HepG2 (cell line): Measurements from ENCODE around the gene NDUFS2. TPM values are rescaled to one million over a fixed set of nuclear protein-coding genes. Genes with fewer than 3 reads are reported as not detected.
A peak's percentile ranks its signal among the peaks of the same experiment; 100 is the strongest.

Experiments
- ARID5B ChIP-seq: IDR thresholded peaks from 2 replicates; pipeline ENCODE4 v1.4.0; 2020; ENCODE audit warnings: mild to moderate bottlenecking, missing genetic modification reagents
- DNMT3B ChIP-seq: conservative IDR thresholded peaks from 2 replicates; pipeline ENCODE4 v1.6.1; 2016; ENCODE audit warnings: missing biosample characterization, control low read depth
- KAT8 ChIP-seq: IDR thresholded peaks from 2 replicates; pipeline ENCODE4 v1.6.1; 2016; ENCODE audit warnings: missing genetic modification reagents, missing compliant biosample characterization
- KDM2A ChIP-seq: sonication (generic); formaldehyde crosslinking; IDR thresholded peaks from 2 replicates; pipeline ENCODE4 v1.4.0; 2020; ENCODE audit warnings: low read depth, missing genetic modification reagents, borderline replicate concordance
- MTA3 ChIP-seq: sonication (generic); formaldehyde crosslinking; IDR thresholded peaks from 2 replicates; pipeline ENCODE4 v1.4.0; 2020; ENCODE audit warnings: missing genetic modification reagents
- NCOA5 ChIP-seq: sonication (generic); formaldehyde crosslinking; IDR thresholded peaks from 2 replicates; pipeline ENCODE4 v1.4.0; 2020; ENCODE audit warnings: missing genetic modification reagents
- NR3C1 ChIP-seq: sonication (generic); formaldehyde crosslinking; IDR thresholded peaks from 2 replicates; pipeline ENCODE4 v1.4.0; 2020; ENCODE audit warnings: missing genetic modification reagents
- PATZ1 ChIP-seq: sonication (generic); formaldehyde crosslinking; IDR thresholded peaks from 2 replicates; pipeline ENCODE4 v1.4.0; 2020; ENCODE audit warnings: missing genetic modification reagents
- POLR2AphosphoS5 ChIP-seq: IDR thresholded peaks from 2 replicates; pipeline ENCODE4 v1.6.1; 2012; ENCODE audit warnings: low read depth, low read length
- SATB2 ChIP-seq: sonication (generic); formaldehyde crosslinking; IDR thresholded peaks from 2 replicates; pipeline ENCODE4 v1.5.0; 2020; ENCODE audit warnings: missing genetic modification reagents
- U2AF2 ChIP-seq: fragments of 200-400 bp; formaldehyde crosslinking; IDR thresholded peaks from 2 replicates; pipeline ENCODE4 v1.6.1; 2017; ENCODE audit warnings: low read depth, mild to moderate bottlenecking, low read length
- WIZ ChIP-seq: sonication (generic); formaldehyde crosslinking; IDR thresholded peaks from 2 replicates; pipeline ENCODE4 v1.5.1; 2020; ENCODE audit warnings: mild to moderate bottlenecking, missing genetic modification reagents
- ZFP91 ChIP-seq: sonication (generic); formaldehyde crosslinking; IDR thresholded peaks from 2 replicates; pipeline ENCODE4 v1.9.0; 2022; ENCODE audit warnings: missing genetic modification reagents, mild to moderate bottlenecking, borderline replicate concordance
- ZNF124 ChIP-seq: sonication (generic); formaldehyde crosslinking; IDR thresholded peaks from 2 replicates; pipeline ENCODE4 v1.4.0; 2020; ENCODE audit warnings: missing genetic modification reagents
- ZNF235 ChIP-seq: sonication (generic); formaldehyde crosslinking; IDR thresholded peaks from 2 replicates; pipeline ENCODE4 v1.8.1; 2023; ENCODE audit warnings: mild to moderate bottlenecking, missing genetic modification reagents, borderline replicate concordance
- ZNF263 ChIP-seq: sonication (generic); formaldehyde crosslinking; IDR thresholded peaks from 2 replicates; pipeline ENCODE4 v1.4.0; 2020; ENCODE audit warnings: missing genetic modification reagents
- ZNF484 ChIP-seq: sonication (generic); formaldehyde crosslinking; IDR thresholded peaks from 2 replicates; pipeline ENCODE4 v1.5.1; 2020; ENCODE audit warnings: mild to moderate bottlenecking, low read depth, missing genetic modification reagents, borderline replicate concordance
- ZNF605 ChIP-seq: sonication (generic); formaldehyde crosslinking; IDR thresholded peaks from 2 replicates; pipeline ENCODE4 v1.8.0; 2022; ENCODE audit warnings: mild to moderate bottlenecking, missing genetic modification reagents
- ZNF879 ChIP-seq: sonication (generic); formaldehyde crosslinking; IDR thresholded peaks from 2 replicates; pipeline ENCODE4 v1.8.1; 2023; ENCODE audit warnings: missing genetic modification reagents
- polyA plus RNA-seq, 8 experiments: library from polyadenylated mRNA; depleted of rRNA in 3 of 8; stranded (reverse) in 7 of 8; unstranded in 1 of 8; fragments of >200 nt; fragmentation: Illumina TruSeq in 4 of 8; extraction: Trizol in 4 of 8; gene quantifications; 2 replicates each; pipeline versions ENCODE4 v1.2.1 to v1.2.3, GENCODE V29; 2011 to 2016; ENCODE audit warnings: low read depth in 4 of 8, missing spikeins in 1 of 8, mixed read lengths in 1 of 8; ENCODE audit not compliant: insufficient read depth in 1 of 8
- total RNA-seq, 5 experiments: library from RNA; depleted of rRNA; stranded (reverse); fragments of >200 nt; fragmentation: Illumina TruSeq; extraction: Trizol; gene quantifications; 2 replicates each; pipeline ENCODE4 v1.2.3, GENCODE V29; 2016; ENCODE audit warnings: low read depth in 1 of 5

The NDUFS2 gene
- total and polyA plus RNA-seq, 2 of the 13 experiments (the other 11 are each of a cell fraction or from before 2014, with no cell fraction given), result 89.9 to 118 TPM

GRCh38 chr1:161198194-161198896, 3.8 kb upstream of the NDUFS2 start (continued):
- TF ChIP-seq U2AF2, result no peak
- no peak for TF ChIP-seq PATZ1 (CRISPR knock-in tag)
- TF ChIP-seq POLR2AphosphoS5, result no peak
- no peak for TF ChIP-seq ZNF124
- TF ChIP-seq DNMT3B, result no peak
- peak; percentile 62; the same call in 1 of the 2 replicates for TF ChIP-seq ZNF605 (CRISPR knock-in tag)
- TF ChIP-seq MTA3 (CRISPR knock-in tag), result no peak
- TF ChIP-seq ARID5B (CRISPR knock-in tag), result no peak
- TF ChIP-seq NCOA5 (CRISPR knock-in tag), result no peak
- no peak for TF ChIP-seq WIZ (CRISPR knock-in tag)
- 0 out of 2 replicates have a peak, but pooled peaks have one; percentile 55 for TF ChIP-seq ZNF235
- TF ChIP-seq NR3C1 (CRISPR knock-in tag), result no peak
- no peak for TF ChIP-seq SATB2 (CRISPR knock-in tag)
- no peak for TF ChIP-seq ZNF879 (CRISPR knock-in tag)
- no peak for TF ChIP-seq ZNF484 (CRISPR knock-in tag)
- TF ChIP-seq ZNF263 (CRISPR knock-in tag), result peak; percentile 21; the same call in 1 of the 2 replicates
- no peak for TF ChIP-seq KAT8 (CRISPR knock-in tag)
- TF ChIP-seq KDM2A (CRISPR knock-in tag), result 0 out of 2 replicates have a peak, but pooled peaks have one; percentile 21
- TF ChIP-seq ZFP91 (CRISPR knock-in tag), result peak; percentile 36; the same call in 1 of the 2 replicates
